ENCODE results near the gene NTRK3.

NTRK3 gene

DNA sequence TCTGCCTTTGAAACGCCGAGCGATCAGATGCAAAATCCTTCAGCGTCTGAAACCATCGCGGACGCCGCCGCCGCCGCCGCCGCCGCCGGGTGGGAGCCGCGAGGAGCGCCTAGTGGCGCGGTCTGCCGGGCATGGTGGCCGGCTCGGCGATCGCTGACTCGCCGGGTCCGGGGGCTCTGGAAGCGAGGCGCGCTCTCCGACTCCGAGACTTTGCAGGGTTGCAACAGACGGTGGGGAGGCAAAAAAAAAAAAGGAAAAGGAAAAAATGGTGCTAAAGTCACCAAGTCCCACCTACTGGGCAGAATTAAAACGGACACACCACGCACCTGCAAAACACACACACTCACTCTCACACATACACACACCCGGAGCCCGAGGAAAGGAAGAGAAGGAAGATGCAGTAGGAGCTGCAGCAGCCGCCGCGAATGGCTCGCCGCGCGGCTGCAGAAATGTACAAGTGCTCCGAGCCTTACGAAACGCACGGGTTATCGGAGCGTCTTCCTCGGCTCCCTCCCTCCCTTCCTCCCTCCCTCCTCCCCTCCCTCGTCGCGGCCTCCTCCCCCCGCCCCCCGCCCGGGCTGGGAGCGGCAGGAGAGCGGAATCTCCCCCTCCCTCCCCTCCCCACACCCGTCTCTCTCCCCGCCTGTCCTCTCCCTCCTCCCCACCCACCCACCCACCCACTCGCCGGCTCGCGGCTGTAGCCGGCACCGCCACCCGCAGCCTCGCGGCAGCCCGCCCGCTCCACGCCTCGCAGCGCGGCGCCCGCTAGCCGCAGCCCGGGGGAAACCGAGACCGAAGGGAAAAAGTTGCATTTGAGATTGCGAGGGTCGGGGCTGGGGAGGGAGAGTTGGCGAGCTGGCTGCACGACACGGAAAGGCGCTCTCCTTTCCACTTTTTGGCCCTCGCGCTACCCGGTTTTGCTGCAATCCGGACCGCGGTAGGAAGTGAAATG lies at the start of gene NTRK3:
Gene NTRK3, minus strand, starts transcription at position 461 of the 952 bp plus-strand sequence. CDS start 586 bp downstream, outside the sequence.
- no peak for DNase-seq (ENCODE audit: low read depth in 1 of 2, low spot score in 1 of 2)

DNA sequence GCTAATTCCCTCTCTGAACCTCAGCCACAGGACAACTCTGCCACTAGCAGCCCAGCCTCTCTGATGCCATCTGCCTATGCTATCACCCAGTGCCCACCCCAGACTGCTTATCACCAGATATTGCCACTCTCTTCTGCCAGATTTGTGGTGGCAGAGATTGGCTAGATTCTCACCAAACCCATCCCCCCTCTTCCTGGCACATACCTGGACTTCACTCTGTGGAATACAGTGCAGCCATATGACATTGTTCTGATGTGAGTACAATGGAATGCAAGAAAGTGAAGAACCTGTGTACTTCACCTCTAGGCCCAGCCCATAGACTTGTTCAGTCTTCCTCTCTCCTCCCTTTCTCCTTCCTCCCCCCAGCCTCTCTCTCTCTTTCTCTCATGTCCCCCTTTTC lies 46.9 kb upstream of the NTRK3 start:
- no peak for DNase-seq (ENCODE audit: low read depth in 1 of 2, low spot score in 1 of 2)

DNA sequence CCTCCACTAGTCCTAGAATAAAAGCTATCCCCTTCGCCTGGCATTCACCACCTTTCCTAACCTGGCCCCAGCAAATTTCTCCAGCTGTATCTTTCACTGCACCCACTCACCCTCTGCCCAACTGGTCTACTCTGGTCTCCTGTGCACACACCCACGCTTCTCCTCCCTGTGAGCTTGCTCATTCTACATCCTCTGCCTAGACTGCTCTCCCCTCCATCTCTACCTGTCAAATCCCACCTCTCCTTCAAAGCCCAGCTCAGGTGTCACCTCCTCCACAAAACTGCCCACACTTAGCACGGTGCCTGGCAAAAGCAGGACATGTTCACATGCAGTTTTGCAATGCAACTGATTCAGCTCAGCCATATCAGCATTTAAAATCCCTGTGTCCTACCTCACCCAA lies 45.8 kb upstream of the NTRK3 start:
- no peak for DNase-seq (ENCODE audit: low read depth in 1 of 2, low spot score in 1 of 2)

DNA sequence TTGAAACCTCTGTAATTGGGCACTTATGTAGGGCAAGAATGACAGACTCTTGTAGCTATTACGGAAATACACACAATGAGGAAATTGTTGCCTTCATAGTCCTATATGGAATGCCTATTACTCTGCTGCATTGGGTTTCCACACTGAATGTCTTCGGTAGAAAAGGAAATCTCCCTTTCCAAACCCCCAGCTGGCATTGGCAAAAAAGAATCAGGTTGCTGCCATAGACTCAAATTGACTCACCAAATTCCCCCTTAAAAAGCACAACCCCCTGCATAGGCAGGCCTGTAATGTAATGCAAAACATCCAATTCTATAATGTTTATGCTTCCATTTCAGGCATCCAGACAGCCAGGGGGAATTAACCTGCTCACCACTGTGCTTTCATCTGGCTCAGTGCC lies 44.8 kb upstream of the NTRK3 start:
- DNase-seq (ENCODE audit: low read depth in 1 of 2, low spot score in 1 of 2) = no peak

DNA sequence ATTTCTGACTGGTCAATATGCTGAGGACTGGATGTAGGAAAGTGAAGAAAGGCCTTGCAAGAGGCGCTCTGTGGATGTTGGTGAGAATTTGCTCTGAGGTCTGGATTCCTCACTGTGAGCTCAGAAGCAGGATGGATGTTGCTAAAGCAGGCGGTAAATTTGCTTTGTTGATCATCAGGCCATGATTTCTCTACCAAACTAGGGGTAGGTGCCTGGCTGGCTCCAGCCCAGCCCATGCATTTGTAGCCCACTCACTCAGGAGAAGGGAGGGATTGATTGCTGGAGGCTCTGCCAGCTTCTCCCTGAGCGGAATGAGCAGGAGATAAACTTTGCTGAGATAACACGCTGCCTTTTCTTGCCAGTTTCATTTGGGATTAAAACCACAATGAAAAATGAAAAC lies 44.3 kb upstream of the NTRK3 start:
- DNase-seq (ENCODE audit: low read depth in 1 of 2, low spot score in 1 of 2) = no peak

DNA sequence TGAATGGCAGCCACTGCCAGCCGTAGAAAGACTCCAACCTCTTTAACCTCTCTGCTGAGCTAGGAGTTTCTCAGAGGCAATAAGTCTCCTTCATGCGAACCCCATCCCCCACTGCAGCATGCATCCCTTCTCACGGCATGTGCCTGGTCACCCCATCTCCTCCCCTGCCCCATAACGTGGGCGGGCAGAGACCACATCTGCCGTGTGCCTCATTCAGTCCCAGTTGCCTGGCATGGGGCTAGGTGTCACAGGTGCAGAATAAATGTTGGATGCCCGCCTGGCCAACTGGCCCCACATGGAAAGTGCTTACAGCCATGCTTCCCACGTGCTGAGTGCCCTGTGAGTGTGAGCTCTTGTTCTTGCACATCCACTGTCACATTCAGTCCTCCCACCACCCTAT lies 43.5 kb upstream of the NTRK3 start:
- DNase-seq (ENCODE audit: low read depth in 1 of 2, low spot score in 1 of 2) = no peak

DNA sequence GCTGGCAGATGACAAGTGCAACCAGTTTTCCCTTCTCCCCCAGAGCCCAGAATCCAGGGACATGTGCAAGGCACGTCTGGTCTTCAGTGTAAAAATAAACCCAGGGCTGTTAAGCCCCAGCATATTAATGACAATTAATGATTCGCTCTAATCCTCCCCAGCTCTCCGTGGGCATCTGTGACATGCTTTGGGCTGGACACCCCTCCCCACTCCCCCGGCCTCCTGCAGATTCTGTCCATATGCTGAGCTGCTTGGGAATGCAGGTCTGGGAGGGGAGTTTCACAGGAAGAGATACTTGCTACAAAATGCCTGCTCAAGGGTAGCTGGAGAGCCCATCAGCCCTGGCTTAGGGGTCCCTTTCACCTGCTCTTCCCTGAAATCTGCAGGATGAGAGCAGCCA lies 43.0 kb upstream of the NTRK3 start:
- DNase-seq (ENCODE audit: low read depth in 1 of 2, low spot score in 1 of 2) = no peak

DNA sequence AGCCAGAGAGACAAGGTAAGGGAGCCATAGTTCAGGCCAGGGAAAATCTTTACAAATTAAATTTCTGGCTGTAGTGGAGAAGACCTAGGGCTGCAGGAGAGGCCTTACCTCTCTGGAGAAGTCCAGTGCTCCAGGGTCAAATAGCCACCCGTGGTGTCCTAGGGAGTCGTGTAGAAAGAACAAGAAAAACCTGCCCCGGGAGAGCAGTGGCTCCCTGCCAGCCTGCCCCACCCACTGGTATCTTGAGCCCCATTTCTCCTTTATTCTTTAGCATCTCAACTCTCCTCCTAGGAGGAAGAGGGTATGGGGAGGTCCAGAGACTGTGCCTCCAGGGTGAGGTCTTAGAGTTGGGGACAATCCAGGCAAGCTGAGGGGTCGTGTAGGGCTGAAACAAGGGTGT lies 32.1 kb upstream of the NTRK3 start:
- no peak for DNase-seq (ENCODE audit: low read depth in 1 of 2, low spot score in 1 of 2)

DNA sequence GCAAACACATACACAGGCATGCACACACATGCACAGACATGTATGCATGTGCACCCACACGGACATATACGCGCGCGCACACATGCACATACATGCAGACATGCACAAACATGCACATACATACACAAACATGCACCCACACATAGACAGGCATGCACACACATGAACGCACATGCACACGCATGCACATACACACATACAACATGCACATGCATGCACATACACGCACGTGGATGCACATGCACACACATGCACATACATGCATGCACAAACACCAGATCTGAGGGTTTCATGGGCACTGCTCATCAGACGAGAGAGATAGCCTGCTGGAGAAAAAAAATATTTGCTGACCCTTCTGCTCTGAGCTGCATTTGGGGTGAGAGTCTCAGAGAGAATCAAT lies 31.7 kb upstream of the NTRK3 start:
- DNase-seq (ENCODE audit: low read depth in 1 of 2, low spot score in 1 of 2) = no peak

DNA sequence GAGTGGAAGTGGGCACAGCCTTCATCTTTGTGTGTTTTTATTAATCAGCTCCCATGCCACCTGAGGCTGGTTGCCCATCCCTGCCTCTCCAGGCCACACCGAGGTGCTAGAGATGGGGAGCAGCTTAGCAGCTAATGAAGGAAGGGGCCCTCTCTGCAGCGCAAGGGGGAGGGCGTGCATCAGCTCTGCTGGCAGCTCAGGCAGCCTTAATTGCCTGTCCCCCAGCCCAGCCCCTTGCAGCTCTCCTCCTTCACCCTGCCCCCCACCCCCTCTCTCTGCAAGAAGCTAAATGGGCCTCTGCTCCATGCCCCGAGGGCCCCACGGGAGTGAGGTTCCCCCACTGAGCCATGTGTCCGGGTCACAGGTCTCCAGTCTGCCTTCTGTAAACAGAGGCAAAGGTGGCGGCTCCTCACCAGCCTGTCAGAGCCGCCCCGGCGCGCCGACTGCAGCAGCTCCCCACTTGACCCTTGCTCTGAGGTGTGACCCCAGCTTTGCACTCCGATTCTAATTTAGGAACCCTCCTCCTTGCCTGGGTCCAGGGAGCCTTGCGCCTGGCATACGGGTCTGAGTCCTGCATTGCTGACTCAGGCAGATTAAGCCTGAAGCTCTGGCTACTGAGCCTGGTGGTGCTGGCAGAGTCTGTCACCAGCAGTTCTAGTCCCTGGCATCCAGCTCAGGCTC lies 27.9 kb upstream of the NTRK3 start:
- DNase-seq (ENCODE audit: low read depth in 1 of 2, low spot score in 1 of 2) = no peak

DNA sequence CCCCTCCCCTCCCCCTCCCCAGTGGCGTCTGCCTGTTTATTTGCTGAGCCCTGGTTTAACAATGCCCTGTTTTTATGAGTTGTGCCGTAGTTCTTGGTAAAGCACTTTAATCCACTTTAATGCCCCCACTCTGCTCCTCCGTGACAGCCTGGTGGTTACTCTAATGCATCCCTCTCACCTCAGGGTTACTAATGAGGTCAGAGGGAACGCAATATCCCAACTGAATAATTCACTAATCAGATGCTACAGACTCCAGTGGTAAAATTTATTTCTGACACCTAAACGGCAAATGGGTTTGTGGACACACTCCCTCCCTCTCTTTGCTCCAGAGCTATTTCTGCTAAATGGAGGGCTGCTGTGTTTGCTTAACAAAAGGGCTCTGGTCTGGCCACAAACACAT lies 26.1 kb upstream of the NTRK3 start:
- no peak for DNase-seq (ENCODE audit: low read depth in 1 of 2, low spot score in 1 of 2)

DNA sequence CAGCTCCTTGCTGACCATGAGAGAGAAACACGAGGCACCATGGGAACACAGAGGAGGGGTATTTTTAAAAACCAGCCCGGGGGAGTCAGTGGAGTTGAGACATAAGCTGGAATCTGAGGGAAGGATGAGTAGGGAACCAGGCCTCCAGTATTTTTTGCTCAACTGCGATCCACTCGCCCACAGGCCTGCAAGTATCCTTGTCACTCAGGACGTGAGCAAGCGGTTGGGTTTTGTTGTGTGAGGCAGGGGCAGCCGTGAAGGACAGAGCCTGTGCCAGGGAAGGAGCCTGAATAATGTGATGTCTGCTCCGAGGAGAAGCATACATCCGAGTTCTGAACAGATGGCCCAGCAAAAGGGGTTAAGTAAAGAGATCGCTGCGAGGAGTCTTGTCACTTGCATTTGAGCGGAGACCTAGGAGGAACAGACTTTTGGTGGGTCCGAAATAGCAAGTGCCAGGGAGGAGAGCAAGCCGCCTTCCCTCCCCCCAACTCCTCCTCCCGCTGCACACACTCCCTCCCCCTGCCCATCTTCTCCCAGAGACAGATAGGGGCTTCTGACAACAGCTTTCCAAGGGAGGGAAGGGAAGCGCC lies 20.4 kb upstream of the NTRK3 start:
- no peak for DNase-seq (ENCODE audit: low read depth in 1 of 2, low spot score in 1 of 2)

DNA sequence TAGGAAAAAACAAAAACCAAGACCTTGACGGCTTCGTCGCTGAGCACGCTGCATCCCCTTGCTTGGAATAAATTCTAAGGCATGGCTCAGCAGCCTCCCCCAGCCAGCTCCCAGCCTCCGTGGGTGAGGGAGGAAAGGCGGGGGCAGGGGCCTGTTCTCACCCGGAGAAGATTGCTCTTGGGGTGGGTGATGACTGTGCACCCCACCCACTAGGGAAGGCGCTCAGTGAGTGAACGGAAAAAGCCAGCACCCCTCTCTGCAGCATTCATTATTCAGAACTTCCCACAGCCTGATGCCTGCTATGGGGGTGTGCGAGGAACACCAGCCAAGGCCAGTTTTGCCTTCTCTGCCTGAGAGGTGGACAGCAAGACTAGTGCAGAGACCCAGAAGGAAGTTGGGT lies 19.3 kb upstream of the NTRK3 start:
- DNase-seq (ENCODE audit: low read depth in 1 of 2, low spot score in 1 of 2) = no peak

DNA sequence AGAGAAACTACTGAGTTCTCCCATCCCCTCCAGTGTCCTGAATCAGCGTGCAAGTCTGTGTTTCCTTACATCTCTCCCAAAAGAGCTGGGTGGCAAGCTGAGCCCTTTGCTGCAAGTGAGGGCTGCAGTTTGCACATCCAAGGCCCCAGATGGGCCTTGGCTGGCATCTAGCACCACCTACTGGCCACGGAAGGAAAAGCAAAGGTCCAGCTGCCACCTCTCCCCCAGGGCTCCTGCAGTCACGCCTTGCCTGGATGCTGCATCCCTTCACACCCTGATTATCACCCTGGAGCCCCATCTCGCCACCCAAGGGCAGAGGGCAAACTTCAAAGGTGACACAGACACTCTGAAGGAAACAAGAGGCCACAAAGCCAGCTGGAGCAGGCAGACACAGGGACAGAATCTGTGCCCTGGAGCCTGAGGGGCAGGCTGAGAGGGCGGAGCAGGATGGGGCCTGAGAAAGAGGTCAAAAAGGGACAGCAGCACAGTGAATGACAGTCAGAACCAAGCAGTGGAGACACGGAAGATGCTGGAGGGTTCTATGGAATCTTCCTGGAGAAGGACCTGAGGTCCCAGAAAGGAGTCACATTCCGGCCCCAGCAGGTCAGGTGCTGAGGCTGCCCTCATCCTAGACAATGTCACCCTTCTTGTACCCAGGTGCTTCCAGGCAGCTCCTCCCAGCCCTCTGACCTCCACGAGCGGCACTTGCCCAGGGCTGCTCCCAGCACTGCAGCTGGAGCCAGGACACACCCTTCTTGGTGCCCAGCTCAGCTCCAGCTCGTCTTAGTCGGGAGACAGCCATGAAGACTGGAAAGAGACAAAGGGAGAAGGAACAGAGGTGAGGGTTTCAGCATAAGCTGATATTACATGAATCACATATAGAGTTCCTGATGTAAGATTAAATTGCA lies 18.3 kb upstream of the NTRK3 start:
- peak; percentile 15 to 17 for DNase-seq (ENCODE audit: low read depth in 1 of 2, low spot score in 1 of 2)

DNA sequence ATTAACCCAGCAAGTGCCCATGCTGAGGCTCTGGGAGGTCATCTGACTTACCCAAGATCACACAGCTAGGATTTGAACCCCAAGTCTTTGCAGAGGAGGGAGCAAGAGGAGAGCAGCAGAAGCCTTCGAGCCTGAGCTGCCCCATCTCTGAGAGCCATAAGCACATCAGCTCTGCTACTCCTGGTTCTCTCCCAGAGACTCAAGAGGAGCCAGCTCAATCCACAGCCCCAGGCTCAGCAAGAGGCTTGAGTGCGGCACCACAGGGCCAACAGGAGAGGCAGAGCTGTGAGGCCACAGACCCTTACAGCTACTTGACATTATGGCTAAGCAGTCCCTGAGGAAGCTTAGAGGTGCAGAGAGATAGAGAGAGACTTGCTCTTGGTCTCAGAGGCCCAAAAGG lies 15.9 kb upstream of the NTRK3 start:
- no peak for DNase-seq (ENCODE audit: low read depth in 1 of 2, low spot score in 1 of 2)

DNA sequence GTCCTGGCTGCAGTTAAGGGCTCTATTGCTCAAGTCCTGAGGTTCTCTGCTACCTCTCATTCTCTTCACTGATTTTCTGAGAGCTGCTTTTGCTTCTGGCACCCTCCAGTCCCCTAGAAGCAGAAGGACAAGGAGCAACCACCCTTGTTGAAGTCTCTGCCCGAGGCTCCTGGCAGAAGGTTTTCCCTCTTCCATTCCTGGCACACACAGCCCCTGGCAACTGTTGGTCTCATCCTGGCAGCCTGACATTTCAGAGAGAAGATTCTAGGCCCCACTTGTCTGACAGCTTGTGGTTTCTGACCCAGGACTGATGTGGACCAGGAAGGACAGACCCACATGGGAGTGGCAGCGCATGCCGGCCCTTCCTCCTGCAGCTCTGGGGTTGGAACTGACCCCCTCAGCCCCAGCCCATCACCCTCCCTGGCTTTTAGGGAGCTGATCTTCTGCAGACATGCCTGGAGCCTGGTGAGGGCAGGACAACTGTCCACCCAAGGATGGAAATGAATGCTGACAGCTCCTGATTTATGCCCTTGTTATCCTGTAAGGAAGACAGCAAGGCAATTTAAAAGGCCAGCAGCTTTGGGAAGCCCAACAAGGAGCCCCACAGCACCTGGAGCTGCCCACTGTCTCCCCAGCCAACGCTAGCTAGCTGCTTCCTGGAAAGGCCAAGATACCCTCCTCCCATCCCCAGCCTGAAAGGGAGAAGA lies 13.0 kb upstream of the NTRK3 start:
- no peak for DNase-seq (ENCODE audit: low read depth in 1 of 2, low spot score in 1 of 2)

DNA sequence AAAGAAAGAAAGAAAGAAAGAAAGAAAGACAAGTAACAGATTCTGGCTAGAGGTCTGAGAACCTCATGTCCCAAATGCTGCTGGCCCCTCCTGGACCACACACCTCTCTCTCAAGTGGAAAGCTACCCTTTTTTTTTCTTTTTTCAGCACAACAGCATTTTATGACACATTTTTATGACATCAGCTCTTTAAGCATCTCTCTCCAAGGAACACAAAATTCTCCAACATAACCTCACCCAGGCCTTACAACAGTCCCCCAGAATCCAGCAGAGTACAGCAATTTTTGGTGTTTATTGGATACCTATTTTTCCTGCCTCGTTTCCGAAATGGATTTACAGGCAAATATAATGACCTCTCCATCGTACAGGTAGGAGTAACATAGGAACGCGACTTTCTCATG lies 11.2 kb upstream of the NTRK3 start:
- no peak for DNase-seq (ENCODE audit: low read depth in 1 of 2, low spot score in 1 of 2)

DNA sequence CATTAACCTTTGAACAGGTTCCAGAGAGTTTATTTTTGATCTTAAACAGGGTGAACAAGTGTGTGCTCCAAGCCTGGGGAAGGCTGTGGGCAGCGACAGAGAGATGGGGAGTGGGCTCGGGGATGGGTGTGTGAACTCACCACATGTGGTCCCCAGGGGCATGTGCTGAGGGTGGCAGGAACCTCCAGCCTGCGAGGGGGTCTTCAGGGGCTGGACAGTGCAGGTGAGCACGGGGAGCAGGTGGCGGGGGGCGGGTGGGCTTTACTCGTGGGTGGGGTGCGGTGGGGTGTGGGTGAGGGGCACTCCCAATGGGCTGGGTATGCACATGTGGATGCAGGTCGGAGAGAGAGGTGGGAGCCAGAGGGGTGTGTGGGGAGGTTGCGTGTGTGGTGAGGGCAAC lies 9.6 kb upstream of the NTRK3 start:
- DNase-seq (ENCODE audit: low read depth in 1 of 2, low spot score in 1 of 2) = no peak

DNA sequence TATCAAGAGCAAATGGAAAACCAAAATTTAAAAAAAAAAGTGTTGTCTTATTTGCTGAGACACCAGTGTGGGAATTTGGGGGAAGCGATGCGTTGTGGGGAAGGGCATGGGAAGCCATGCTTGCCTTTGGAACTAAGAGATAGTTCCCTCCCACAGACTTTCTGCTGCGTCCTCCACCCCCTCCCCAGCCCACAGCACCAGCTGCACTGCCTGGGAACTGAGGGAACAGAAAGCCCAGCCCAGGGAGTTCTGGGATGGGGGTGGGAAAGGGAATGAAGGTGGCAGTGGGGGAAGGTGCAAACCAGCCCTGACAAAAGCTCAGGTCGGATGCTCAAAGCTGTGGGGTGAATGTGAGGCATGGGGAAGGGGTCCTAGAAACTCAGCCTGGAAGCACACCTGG lies 8.1 kb upstream of the NTRK3 start:
- DNase-seq (ENCODE audit: low read depth in 1 of 2, low spot score in 1 of 2) = no peak

DNA sequence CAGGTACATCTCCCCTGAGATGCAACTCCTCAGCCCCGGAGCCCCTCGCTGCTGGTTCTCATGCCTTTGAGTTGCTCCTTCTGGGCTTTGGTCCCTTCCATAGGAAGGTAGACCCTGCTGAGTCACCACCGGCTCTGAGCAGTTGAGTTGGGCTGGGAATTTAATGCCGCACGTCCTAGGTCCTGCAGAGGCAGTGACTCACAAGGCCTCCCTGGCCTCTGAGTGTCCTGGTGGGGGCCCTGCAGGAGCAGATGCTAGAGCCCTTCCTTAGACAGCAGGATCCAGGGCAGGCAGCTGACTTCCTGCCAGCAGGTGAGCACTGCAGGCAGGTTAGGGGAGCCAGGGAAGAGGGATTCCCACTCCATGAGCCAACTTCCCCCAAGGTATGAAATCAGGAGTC lies 5.5 kb upstream of the NTRK3 start:
- no peak for DNase-seq (ENCODE audit: low read depth in 1 of 2, low spot score in 1 of 2)

Measured in activated T-helper 1 cell treated with anti-CD3 and anti-CD28 coated beads, Interleukin-2, amount 50 U/mL, for 16 hours (primary cell).